Measurements from ENCODE around the gene PTGER4.
"Not testable (repeated sequence)": the region's sequence is repeated elsewhere in the genome, so short reads cannot be mapped to it uniquely, and the experiment has no call there.

The PTGER4 gene

GRCh38 chr5:40679913-40680681, at the start of gene PTGER4:
PTGER4 (plus strand) TSS chr5:40679915; CDS start chr5:40680994, 1,079 bp downstream.
- no peak for DNase-seq
- in situ Hi-C loops (cut with MboI; ENCODE audit: low pct_unique_long_range_greater_than_20kb, low sequenced_read_pairs): no loop called here

- in situ Hi-C loops (cut with MboI; ENCODE audit: low pct_unique_long_range_greater_than_20kb, low sequenced_read_pairs): no loop called here
- DNase-seq: peak; percentile 93
These were observed 49.6 kb upstream of the PTGER4 start for GRCh38 chr5:40630126-40630525.

GRCh38 chr5:40631236-40631635, 48.5 kb upstream of the PTGER4 start:
- DNase-seq: no peak
- in situ Hi-C loops (cut with MboI; ENCODE audit: low pct_unique_long_range_greater_than_20kb, low sequenced_read_pairs): no loop called here

GRCh38 chr5:40634154-40634553, 45.6 kb upstream of the PTGER4 start:
- DNase-seq: no peak
- in situ Hi-C loops (cut with MboI; ENCODE audit: low pct_unique_long_range_greater_than_20kb, low sequenced_read_pairs): no loop called here

- in situ Hi-C loops (cut with MboI; ENCODE audit: low pct_unique_long_range_greater_than_20kb, low sequenced_read_pairs): no loop called here
- no peak for DNase-seq
These were observed 45.1 kb upstream of the PTGER4 start for GRCh38 chr5:40634593-40634992.

GRCh38 chr5:40639531-40639930, 40.2 kb upstream of the PTGER4 start:
- in situ Hi-C loops (cut with MboI; ENCODE audit: low pct_unique_long_range_greater_than_20kb, low sequenced_read_pairs): not testable (repeated sequence)

GRCh38 chr5:40646266-40646665, 33.4 kb upstream of the PTGER4 start:
- no peak for DNase-seq
- in situ Hi-C loops (cut with MboI; ENCODE audit: low pct_unique_long_range_greater_than_20kb, low sequenced_read_pairs): no loop called here

More at GRCh38 chr5:40639531-40639930, 40.2 kb upstream of the PTGER4 start:
- DNase-seq: not testable (repeated sequence)

GRCh38 chr5:40648150-40648549, 31.6 kb upstream of the PTGER4 start:
- DNase-seq: no peak
- in situ Hi-C loops (cut with MboI; ENCODE audit: low pct_unique_long_range_greater_than_20kb, low sequenced_read_pairs): no loop called here

GRCh38 chr5:40649463-40650030, 30.2 kb upstream of the PTGER4 start:
- in situ Hi-C loops (cut with MboI; ENCODE audit: low pct_unique_long_range_greater_than_20kb, low sequenced_read_pairs): no loop called here
- no peak for DNase-seq

- in situ Hi-C loops (cut with MboI; ENCODE audit: low pct_unique_long_range_greater_than_20kb, low sequenced_read_pairs): no loop called here
These were observed 28.5 kb upstream of the PTGER4 start for GRCh38 chr5:40651201-40651600.

GRCh38 chr5:40652441-40653220, 27.1 kb upstream of the PTGER4 start:
- no peak for DNase-seq
- in situ Hi-C loops (cut with MboI; ENCODE audit: low pct_unique_long_range_greater_than_20kb, low sequenced_read_pairs): no loop called here

More at GRCh38 chr5:40651201-40651600, 28.5 kb upstream of the PTGER4 start:
- DNase-seq: no peak

GRCh38 chr5:40653221-40654022, 26.3 kb upstream of the PTGER4 start:
- DNase-seq: peak; percentile 38
- in situ Hi-C loops (cut with MboI; ENCODE audit: low pct_unique_long_range_greater_than_20kb, low sequenced_read_pairs): no loop called here

GRCh38 chr5:40654377-40654991, 25.2 kb upstream of the PTGER4 start:
- DNase-seq: no peak
- in situ Hi-C loops (cut with MboI; ENCODE audit: low pct_unique_long_range_greater_than_20kb, low sequenced_read_pairs): no loop called here

- DNase-seq: peak; percentile 70
- in situ Hi-C loops (cut with MboI; ENCODE audit: low pct_unique_long_range_greater_than_20kb, low sequenced_read_pairs): no loop called here
These were observed 24.6 kb upstream of the PTGER4 start for GRCh38 chr5:40655138-40655537.

- in situ Hi-C loops (cut with MboI; ENCODE audit: low pct_unique_long_range_greater_than_20kb, low sequenced_read_pairs); DNase-seq: not testable (repeated sequence)
These were observed 23.6 kb upstream of the PTGER4 start for GRCh38 chr5:40656091-40656490.

GRCh38 chr5:40656766-40657165, 22.9 kb upstream of the PTGER4 start:
- in situ Hi-C loops (cut with MboI; ENCODE audit: low pct_unique_long_range_greater_than_20kb, low sequenced_read_pairs): no loop called here
- DNase-seq: no peak

GRCh38 chr5:40660751-40661150, 19.0 kb upstream of the PTGER4 start:
- in situ Hi-C loops (cut with MboI; ENCODE audit: low pct_unique_long_range_greater_than_20kb, low sequenced_read_pairs): no loop called here
- no peak for DNase-seq

GRCh38 chr5:40665635-40666298, 13.9 kb upstream of the PTGER4 start:
- in situ Hi-C loops (cut with MboI; ENCODE audit: low pct_unique_long_range_greater_than_20kb, low sequenced_read_pairs): no loop called here
- DNase-seq: no peak
